PC-3 (cell line): ENCODE measurements around the gene LBHD2. TPM values are rescaled to one million over a fixed set of nuclear protein-coding genes. Genes with fewer than 3 reads are reported as not detected.

Source experiments
- ATAC-seq: fragments of 200-7000 bp; cut with Tn5 transposase; 2 replicates; pipeline ENCODE4 v1.9.1; 2020; ENCODE audit warnings: mild to moderate bottlenecking, moderate library complexity
- BruUV-seq: library from RNA; stranded (reverse); fragments of 400-500 nt; replicated peaks from 2 replicates; lab custom pipeline; 2021; lab: Mats Ljungman, UMichigan
- CTCF ChIA-PET: fragments of 300-600 bp; sonication (Branson Sonifier 250); formaldehyde crosslinking; loops from one replicate; lab custom pipeline; 2022; ENCODE audit warnings: antibody characterized with exemption; lab: Charles Lee
- POLR2A ChIA-PET: fragments of 300-600 bp; sonication (Branson Sonifier 250); formaldehyde crosslinking; loops from one replicate; lab custom pipeline; 2022; ENCODE audit warnings: antibody characterized with exemption; ENCODE audit not compliant: unreplicated experiment; lab: Charles Lee
- DNase-seq: peaks from one replicate; pipeline ENCODE4 v3.0.0-alpha.2; 2015
- H2AFZ ChIP-seq: fragments of 300-600 bp; sonication (generic); 2 replicates; pipeline ENCODE4 v1.6.0; 2016; ENCODE audit warnings: antibody characterized with exemption, low read length
- H3F3A ChIP-seq: fragments of 300-600 bp; sonication (generic); one replicate; pipeline ENCODE4 v1.6.0; 2017; ENCODE audit warnings: antibody characterized with exemption, low read length, control low read depth, mild to moderate bottlenecking; ENCODE audit not compliant: unreplicated experiment
- H3K27ac ChIP-seq: fragments of 300-600 bp; sonication (generic); 2 replicates; pipeline ENCODE4 v1.5.1; 2016; ENCODE audit warnings: mild to moderate bottlenecking, low read length
- H3K27me3 ChIP-seq: fragments of 300-600 bp; sonication (generic); 2 replicates; pipeline ENCODE4 v1.6.1; 2016; ENCODE audit warnings: low read length, mixed read lengths
- H3K36me3 ChIP-seq: fragments of 300-600 bp; sonication (generic); 2 replicates; pipeline ENCODE4 v1.6.1; 2016; ENCODE audit warnings: low read depth, mixed run types, low read length, mixed read lengths
- H3K4me1 ChIP-seq: fragments of 300-600 bp; sonication (generic); 2 replicates; pipeline ENCODE4 v1.5.1; 2016; ENCODE audit warnings: low read length; ENCODE audit not compliant: insufficient read depth
- H3K4me2 ChIP-seq: fragments of 300-600 bp; sonication (generic); 2 replicates; pipeline ENCODE4 v1.6.0; 2016; ENCODE audit warnings: low read length
- H3K4me3 ChIP-seq: fragments of 300-600 bp; sonication (generic); 2 replicates; pipeline ENCODE4 v1.5.1; 2016; ENCODE audit warnings: mild to moderate bottlenecking, low read length, mixed read lengths
- H3K79me2 ChIP-seq: fragments of 300-600 bp; sonication (generic); 2 replicates; pipeline ENCODE4 v1.6.1; 2017; ENCODE audit warnings: low read length, mixed read lengths
- H3K9ac ChIP-seq: fragments of 300-600 bp; sonication (generic); 2 replicates; pipeline ENCODE4 v1.6.0; 2016; ENCODE audit warnings: mild to moderate bottlenecking, low read length
- H3K9me2 ChIP-seq: fragments of 300-600 bp; sonication (generic); replicated peaks from 2 replicates; pipeline ENCODE4 v1.6.1; 2016; ENCODE audit warnings: mixed run types, low read length, mixed read lengths
- H3K9me3 ChIP-seq: fragments of 300-600 bp; sonication (generic); 2 replicates; pipeline ENCODE4 v1.6.1; 2016; ENCODE audit warnings: low read length, mixed read lengths
- H4K20me1 ChIP-seq: fragments of 300-600 bp; sonication (generic); 2 replicates; pipeline ENCODE4 v1.6.1; 2016; ENCODE audit warnings: low read length, mixed read lengths
- EZH2 ChIP-seq: fragments of 300-600 bp; sonication (generic); IDR thresholded peaks from one replicate; pipeline ENCODE4 v1.6.1; 2017; ENCODE audit warnings: antibody characterized with exemption, mild to moderate bottlenecking, low read length; ENCODE audit not compliant: unreplicated experiment
- EZH2phosphoT487 ChIP-seq: fragments of 300-600 bp; sonication (generic); IDR thresholded peaks from 2 replicates; pipeline ENCODE4 v1.6.1; 2018; ENCODE audit warnings: mild to moderate bottlenecking, antibody characterized with exemption, low read length, borderline replicate concordance
- intact Hi-C: fragments of 100-400 bp; cut with micrococcal nuclease; formaldehyde crosslinking; loops from 2 replicates; pipeline ENCODE4 v1.9.0; 2023
- total RNA-seq: library from RNA; depleted of rRNA; stranded (reverse); fragments of >200 nt; gene quantifications from 2 replicates; pipeline ENCODE4 v1.2.3, GENCODE V29; 2014
- TF ChIP-seq, protein P1 (sequence below): fragments of 300-600 bp; sonication (generic); conservative IDR thresholded peaks from 2 replicates; pipeline ENCODE4 v1.5.1; 2017; ENCODE audit warnings: antibody characterized with exemption, low read depth, mild to moderate bottlenecking, low read length

LBHD2 gene
- total RNA-seq, 1 experiment from 2014 or later: not detected

DNA sequence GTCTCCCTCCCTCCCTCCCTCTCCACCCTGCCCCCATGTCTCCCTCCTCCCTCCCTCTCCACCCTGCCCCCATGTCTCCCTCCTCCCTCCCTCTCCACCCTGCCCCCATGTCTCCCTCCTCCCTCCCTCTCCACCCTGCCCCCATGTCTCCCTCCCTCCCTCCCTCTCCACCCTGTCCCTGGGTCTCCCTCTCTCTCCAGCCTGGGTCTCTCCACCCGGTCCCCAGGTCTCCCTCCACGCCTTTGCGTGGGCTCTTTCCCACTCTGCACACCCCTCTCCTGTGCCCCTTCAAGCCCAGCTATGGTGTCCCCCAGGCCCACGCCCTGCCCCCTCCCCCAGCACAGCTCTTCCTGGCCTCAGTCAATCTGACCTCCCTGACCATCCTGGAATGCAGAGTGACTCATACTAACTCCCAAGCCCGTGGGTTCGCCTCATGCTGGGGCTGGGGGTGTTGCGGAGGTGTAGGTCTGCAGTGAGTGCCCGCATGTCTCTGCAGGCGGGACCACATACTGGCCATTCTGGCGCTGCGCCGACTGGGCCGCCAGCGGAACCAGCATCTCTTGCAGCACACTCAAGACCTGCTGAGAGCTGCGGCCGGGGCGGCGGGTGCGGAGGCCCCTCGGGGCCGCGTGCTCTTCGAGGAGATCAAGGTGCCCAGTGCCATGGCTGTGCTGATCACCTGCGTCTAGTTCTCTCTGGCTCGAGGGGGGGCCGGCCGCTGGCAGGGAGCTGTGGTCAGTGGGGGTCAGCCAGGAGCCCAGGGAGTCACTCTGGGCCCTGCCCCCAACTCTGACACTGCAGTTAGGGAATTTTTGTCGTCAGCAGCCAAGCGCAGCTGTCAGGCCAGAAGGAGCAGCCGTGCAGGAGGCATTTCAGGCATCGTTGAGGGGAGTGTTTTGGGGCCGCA, 25.8 kb downstream of the LBHD2 start:
- no peaks in the 10 kb centered on the region for H3K36me3 ChIP-seq
- POLR2A ChIA-PET: no interaction called here
- no peaks in the 10 kb centered on the region for H3K9me3 ChIP-seq

DNA sequence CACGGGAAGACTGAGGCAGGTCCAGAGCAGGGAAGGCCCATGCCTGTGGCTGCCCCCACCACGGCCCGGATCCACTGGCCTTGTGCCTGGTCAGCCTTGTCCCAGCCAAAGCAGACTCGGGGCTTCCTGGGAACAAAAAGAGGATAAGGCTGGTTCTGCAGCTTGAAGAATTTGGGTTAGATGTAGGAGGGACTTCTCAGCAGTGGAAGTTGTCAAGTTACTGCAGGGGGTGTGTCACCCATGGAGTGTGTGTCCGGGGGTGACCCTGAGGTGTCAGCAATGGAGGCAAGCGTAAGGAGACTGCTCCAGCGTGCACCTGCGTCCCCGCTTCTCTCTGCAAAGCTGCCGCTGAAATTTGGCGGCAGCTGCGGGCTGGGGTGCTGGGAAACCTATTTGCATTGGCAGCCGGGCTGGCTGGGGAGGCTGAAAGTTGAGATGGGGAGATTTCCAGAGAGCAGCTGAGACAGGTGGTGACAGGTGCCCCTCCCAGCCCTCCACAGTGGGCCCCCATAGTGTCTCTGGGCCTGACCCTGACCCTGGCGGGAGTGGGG, 26.7 kb downstream of the LBHD2 start:
- Histone ChIP-seq H3K36me3 (no peaks in the 10 kb centered on the region), H4K20me1 (no peaks in the 10 kb centered on the region), H3K27ac (peak overlapping the region; percentile 67), H3K4me2 (peak overlapping the region; percentile 80), H3K4me1 (peaks cover 20% of the 10 kb centered on the region), H3F3A (no peaks in the 10 kb centered on the region), H3K79me2 (no peaks in the 10 kb centered on the region), H3K9me2 (no peaks in the 10 kb centered on the region), H3K9ac (0 out of 2 replicates have a peak overlapping the region, but pooled peaks have one; percentile 41), H3K9me3 (no peaks in the 10 kb centered on the region), H3K4me3 (no peak overlapping the region), H2AFZ (peak overlapping the region; percentile 74), H3K27me3 (no peaks in the 10 kb centered on the region)
- TF ChIP-seq EZH2 (no peak), EZH2phosphoT487 (no peak)
- TF ChIP-seq, protein P1, sequence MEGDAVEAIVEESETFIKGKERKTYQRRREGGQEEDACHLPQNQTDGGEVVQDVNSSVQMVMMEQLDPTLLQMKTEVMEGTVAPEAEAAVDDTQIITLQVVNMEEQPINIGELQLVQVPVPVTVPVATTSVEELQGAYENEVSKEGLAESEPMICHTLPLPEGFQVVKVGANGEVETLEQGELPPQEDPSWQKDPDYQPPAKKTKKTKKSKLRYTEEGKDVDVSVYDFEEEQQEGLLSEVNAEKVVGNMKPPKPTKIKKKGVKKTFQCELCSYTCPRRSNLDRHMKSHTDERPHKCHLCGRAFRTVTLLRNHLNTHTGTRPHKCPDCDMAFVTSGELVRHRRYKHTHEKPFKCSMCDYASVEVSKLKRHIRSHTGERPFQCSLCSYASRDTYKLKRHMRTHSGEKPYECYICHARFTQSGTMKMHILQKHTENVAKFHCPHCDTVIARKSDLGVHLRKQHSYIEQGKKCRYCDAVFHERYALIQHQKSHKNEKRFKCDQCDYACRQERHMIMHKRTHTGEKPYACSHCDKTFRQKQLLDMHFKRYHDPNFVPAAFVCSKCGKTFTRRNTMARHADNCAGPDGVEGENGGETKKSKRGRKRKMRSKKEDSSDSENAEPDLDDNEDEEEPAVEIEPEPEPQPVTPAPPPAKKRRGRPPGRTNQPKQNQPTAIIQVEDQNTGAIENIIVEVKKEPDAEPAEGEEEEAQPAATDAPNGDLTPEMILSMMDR: no peak
- DNase-seq (no peak), ATAC-seq (peak; percentile 3; the same call in 1 of the 2 replicates)
- ChIA-PET CTCF (no interaction called here), POLR2A (no interaction called here)
- intact Hi-C loops: no loop called here
- BruUV-seq: no TSS peak

More for the DNA sequence above, 25.8 kb downstream of the LBHD2 start:
- H3K27ac ChIP-seq: peak overlapping the region; percentile 67
- CTCF ChIA-PET: interaction anchor here (0.6 to 0.8 kb wide), 2 partner anchors 14 to 192 kb away, joined by 4 to 10 read pairs; partner anchors contain the start of gene TNFAIP2
- peak overlapping the region; percentile 46; the same call in 1 of the 2 replicates for H3K4me3 ChIP-seq
- H2AFZ ChIP-seq: peak overlapping the region; percentile 74
- DNase-seq (peak; percentile 70), ATAC-seq (peak; percentile 48)
- BruUV-seq: no TSS peak
- intact Hi-C loops: loop anchor here (5.0 kb wide), 1 partner anchor 33 kb away; no protein-coding TSS in a partner anchor
- no peaks in the 10 kb centered on the region for H3K9me2 ChIP-seq
- peak overlapping the region; percentile 80 for H3K4me2 ChIP-seq
- peak overlapping the region; percentile 41 for H3K9ac ChIP-seq
- no peak for TF ChIP-seq EZH2phosphoT487
- TF ChIP-seq, protein P1: no peak
- TF ChIP-seq EZH2: no peak
- H3K27me3 ChIP-seq: no peaks in the 10 kb centered on the region
- H4K20me1 ChIP-seq: no peaks in the 10 kb centered on the region
- peaks cover 26% of the 10 kb centered on the region for H3K4me1 ChIP-seq
- H3K79me2 ChIP-seq: no peaks in the 10 kb centered on the region
- no peaks in the 10 kb centered on the region for H3F3A ChIP-seq
